C4-2B (cell line): ENCODE measurements around the gene LYSMD4.

Experiments
- H3K27ac ChIP-seq: fragments of 450-650 bp; 2 replicates; pipeline ENCODE4 v1.5.1; 2017
- ZFX ChIP-seq: fragments of 450-650 bp; IDR thresholded peaks from 2 replicates; pipeline ENCODE4 v1.6.1; 2017
- TF ChIP-seq, protein P1 (sequence below): fragments of 450-650 bp; conservative IDR thresholded peaks from 2 replicates; pipeline ENCODE4 v1.5.1; 2017; ENCODE audit warnings: mild to moderate bottlenecking

Gene LYSMD4

DNA sequence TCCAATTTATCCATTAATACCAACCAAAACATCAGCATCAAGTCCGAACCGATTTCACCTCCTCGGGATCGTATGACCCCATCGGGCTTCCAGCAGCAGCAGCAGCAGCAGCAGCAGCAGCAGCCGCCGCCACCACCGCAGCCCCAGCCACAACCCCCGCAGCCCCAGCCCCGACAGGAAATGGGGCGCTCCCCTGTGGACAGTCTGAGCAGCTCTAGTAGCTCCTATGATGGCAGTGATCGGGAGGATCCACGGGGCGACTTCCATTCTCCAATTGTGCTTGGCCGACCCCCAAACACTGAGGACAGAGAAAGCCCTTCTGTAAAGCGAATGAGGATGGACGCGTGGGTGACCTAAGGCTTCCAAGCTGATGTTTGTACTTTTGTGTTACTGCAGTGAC lies 20.8 kb downstream of the LYSMD4 start:
- no peak overlapping the region for H3K27ac ChIP-seq
- no peak for TF ChIP-seq ZFX
- TF ChIP-seq, protein P1, sequence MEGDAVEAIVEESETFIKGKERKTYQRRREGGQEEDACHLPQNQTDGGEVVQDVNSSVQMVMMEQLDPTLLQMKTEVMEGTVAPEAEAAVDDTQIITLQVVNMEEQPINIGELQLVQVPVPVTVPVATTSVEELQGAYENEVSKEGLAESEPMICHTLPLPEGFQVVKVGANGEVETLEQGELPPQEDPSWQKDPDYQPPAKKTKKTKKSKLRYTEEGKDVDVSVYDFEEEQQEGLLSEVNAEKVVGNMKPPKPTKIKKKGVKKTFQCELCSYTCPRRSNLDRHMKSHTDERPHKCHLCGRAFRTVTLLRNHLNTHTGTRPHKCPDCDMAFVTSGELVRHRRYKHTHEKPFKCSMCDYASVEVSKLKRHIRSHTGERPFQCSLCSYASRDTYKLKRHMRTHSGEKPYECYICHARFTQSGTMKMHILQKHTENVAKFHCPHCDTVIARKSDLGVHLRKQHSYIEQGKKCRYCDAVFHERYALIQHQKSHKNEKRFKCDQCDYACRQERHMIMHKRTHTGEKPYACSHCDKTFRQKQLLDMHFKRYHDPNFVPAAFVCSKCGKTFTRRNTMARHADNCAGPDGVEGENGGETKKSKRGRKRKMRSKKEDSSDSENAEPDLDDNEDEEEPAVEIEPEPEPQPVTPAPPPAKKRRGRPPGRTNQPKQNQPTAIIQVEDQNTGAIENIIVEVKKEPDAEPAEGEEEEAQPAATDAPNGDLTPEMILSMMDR, result no peak

DNA sequence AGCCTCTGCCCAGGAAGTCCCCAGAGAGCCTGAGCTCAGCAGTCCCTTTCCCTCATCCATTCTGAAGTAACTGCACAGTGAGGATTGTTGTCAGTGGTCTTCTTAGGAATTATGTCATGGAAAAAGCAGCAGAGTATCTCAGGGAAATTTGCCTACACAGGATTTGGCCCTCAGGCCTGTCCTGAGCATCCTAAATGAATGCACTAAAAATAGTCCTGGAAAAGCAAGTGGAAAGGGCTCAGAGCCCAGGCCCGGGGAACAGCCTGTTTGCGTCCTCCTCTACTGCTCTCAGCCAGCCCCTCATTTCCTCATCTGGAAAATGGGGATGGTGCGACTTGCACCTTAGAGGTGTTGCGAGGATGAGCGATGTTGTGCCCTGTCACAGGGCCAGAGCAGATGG lies 21.6 kb downstream of the LYSMD4 start:
- no peak overlapping the region for H3K27ac ChIP-seq
- TF ChIP-seq ZFX, result no peak
- TF ChIP-seq, protein P1, result no peak

DNA sequence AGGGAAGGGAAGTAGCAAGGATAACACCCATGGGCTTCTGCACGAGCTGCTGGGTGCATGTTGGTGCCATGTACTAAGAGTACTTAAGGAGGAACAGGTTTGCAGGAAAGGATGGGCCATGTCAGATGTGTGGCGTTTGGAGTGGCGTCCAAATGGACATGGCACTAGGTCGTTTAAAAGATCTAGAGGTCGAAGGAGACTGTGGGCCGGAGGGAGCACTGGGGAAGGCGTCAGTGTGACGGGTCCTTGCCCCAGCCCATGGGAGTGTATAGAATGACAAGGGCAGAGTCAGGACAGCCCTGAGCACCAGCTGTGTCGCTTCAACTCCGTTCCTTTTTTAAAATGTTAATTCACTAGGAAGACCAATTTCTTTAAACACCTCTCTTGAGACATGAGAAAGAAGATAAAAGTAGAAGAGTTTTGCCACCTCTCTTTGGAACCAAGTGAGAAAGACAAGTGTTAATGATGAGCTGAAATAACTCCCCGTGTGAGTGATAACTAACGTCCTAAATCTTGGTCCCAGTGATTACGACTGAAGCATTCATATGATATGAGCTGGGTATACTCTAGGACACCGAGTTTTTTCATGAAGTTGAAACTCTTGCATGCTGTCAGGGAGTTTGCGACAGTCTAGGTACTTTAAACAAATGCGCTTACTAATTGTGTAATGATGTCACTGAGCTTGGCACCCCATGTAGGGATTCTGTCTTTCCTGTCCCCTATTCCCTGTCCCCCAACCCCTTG lies 23.8 kb downstream of the LYSMD4 start:
- H3K27ac ChIP-seq, result no peak overlapping the region
- TF ChIP-seq, protein P1, result no peak

DNA sequence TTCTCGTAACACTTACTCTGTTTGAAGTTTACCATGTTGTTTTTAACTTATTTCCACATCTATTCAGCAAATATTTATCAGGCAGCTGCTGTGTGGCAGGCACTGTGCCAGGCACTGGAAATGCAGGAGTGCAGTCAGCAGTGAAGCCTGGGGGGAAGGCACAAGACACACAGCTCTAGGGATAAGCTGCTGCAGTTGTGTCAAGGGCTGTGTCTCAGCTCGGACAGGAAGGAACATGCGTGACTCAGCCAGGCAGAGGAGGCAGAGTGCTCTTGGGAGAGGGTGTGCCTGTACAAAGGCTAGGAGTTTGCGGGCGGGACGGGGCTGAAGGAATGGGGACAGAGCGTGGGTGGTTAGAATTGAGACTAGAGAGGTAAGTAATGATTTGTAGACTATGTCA lies 24.7 kb downstream of the LYSMD4 start:
- no peak overlapping the region for H3K27ac ChIP-seq
- no peak for TF ChIP-seq ZFX
- TF ChIP-seq, protein P1, result no peak

GRCh38 chr15:99707473-99708270 lies 25.6 kb downstream of the LYSMD4 start:
- TF ChIP-seq, protein P1, result no peak
- TF ChIP-seq ZFX, result no peak
- H3K27ac ChIP-seq, result no peak overlapping the region

GRCh38 chr15:99706557-99707303 lies 26.5 kb downstream of the LYSMD4 start:
- TF ChIP-seq, protein P1, result no peak
- no peak for TF ChIP-seq ZFX
- no peak overlapping the region for H3K27ac ChIP-seq

DNA sequence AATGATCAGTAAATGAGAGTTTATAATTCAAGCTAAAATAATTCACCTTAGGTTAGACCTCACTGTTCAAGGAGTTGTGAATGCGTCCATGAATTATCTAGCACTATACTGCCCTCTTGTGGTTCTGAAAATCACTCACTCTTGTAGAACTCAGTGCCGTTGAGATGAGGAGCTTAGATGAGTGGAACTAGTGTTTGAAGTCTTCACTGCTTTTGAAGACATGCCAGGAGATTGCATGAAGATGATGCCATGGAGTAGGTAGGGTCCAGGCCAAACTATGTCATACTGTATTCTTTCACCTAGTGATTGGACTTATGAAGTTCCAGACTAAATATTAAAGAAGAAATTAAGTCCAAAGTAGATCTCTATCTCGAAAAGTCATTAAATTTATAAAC lies 28.8 kb downstream of the LYSMD4 start:
- TF ChIP-seq, protein P1, result peak; percentile 79
- no peak for TF ChIP-seq ZFX
- no peak overlapping the region for H3K27ac ChIP-seq
